Measurements from ENCODE around the gene MAG.

MAG gene

DNA sequence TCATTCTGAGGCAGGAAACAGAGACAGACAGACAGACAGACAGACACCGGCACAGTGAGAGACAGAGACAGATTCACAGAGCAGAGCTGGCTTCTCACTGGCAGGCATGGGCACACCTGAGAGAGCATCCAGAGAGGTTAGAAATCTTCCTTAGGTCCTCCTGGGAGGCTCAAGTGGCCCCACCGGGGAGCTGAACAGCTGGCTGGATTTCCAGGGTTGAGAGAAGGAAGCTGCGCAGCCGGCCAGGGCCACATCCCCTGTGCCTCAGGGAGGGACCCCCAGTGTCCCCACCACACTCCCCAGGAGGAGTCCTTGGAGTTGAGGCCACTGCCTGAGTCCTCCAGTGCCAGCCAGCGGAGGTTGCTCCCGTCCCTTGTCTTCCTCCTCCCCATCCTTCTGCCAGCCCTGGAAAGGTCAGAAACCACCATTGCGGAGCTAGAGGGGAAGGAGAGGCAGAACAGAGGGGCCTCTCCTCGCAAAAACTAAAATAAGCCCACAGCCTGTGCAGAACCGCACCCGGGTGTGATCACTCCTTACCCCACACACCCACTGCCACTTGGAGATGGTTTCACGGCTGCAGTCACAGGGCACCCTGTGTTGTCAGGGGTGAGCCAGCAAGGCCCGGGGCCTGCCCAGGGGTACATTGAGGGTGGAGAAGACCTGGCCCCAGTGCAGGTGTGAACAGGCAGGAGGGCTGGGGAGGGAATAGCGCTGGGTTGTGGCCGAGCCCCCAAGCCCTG is 70.5 kb downstream of the MAG start:
- no peak overlapping the region for H3K4me3 ChIP-seq (replicated peaks; ENCODE audit: low read depth, low read length)
- no peak for DNase-seq (ENCODE audit: low read depth)
- TF ChIP-seq, protein P1, sequence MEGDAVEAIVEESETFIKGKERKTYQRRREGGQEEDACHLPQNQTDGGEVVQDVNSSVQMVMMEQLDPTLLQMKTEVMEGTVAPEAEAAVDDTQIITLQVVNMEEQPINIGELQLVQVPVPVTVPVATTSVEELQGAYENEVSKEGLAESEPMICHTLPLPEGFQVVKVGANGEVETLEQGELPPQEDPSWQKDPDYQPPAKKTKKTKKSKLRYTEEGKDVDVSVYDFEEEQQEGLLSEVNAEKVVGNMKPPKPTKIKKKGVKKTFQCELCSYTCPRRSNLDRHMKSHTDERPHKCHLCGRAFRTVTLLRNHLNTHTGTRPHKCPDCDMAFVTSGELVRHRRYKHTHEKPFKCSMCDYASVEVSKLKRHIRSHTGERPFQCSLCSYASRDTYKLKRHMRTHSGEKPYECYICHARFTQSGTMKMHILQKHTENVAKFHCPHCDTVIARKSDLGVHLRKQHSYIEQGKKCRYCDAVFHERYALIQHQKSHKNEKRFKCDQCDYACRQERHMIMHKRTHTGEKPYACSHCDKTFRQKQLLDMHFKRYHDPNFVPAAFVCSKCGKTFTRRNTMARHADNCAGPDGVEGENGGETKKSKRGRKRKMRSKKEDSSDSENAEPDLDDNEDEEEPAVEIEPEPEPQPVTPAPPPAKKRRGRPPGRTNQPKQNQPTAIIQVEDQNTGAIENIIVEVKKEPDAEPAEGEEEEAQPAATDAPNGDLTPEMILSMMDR (IDR thresholded peaks at IDR 0.05; ENCODE audit: low read length, missing control alignments), result no peak

DNA sequence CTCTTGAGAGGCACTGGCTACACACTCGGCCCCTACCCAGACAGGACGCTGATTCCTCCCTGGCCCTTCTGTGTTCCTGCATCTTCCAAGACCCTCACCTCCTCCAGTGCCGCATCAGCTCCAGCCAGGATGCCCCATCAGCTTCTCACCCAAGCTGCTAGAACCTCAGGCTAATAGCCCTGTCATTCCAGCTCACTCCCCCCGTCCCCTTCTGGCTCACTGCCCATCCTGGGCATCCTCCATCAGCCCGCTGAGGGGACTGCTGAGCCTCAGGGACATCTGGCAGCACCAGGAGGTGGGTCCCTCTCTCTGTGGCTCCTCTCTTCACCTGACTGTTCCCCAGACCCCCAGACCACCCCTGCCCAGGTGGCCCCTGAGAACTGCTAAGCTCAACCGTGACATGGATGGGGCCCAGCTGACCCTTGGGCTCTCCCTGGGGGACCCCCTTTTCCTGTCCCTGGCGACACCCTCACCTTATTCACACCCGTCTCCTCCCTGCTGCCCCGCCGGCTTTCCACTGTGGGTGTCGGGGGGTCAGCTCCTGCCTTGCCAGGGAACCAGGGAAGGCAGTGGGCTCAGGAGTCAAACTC is 71.1 kb downstream of the MAG start:
- TF ChIP-seq, protein P1 (IDR thresholded peaks at IDR 0.05; ENCODE audit: low read length, missing control alignments), result no peak
- no peak for DNase-seq (ENCODE audit: low read depth)
- no peak overlapping the region for H3K4me3 ChIP-seq (replicated peaks; ENCODE audit: low read depth, low read length)

All from fibroblast of pulmonary artery (primary cell).